NCI-H146 (cell line): ENCODE data around the gene GNAO1.
A peak's percentile ranks its signal among the peaks of the same experiment; 100 is the strongest.

Experiments used
- DNase-seq: peaks from one replicate; lab custom pipeline; 2025; lab: John Stamatoyannopoulos, UW

The GNAO1 gene

GRCh38 chr16:56241596-56241995 is 50.3 kb downstream of the GNAO1 start:
- DNase-seq = no peak

DNA sequence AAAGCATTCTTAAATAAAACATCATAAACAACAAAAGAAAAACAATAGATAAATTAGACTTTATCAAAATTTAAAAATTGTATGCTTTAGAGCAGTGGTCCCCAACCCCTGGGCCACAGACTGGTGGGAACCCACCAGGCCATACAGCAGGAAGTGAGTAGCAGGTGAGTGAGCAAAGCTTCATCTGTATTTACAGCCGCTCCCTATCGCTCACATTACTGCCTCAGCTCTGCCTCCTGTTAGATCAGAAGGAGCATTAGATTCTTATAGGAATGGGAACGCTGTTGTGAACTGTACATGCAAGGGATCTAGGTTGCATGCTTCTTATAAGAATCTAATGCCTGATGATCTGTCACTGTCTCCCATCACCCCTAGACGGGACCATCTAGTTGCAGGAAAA is 51.5 kb downstream of the GNAO1 start:
- no peak for DNase-seq

DNA sequence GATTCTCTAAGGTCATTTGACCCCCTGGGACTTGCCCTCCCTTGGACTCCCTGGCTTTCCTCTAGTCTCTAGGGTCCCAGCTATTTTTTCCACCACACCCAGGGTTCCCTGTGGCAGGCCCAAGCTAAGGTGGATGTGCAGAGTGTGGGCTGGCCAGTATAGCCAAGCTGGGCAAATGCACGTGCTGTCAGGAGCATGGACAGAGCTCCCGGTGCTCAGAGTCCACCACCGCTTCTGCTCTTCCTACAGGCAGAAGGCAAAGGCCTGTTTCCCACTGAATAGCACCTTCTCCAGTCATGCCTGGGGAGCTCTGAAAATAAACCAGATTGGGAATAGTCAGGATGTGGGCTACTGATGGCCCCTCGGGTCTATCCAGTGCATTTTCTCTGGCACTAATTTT is 53.3 kb downstream of the GNAO1 start:
- no peak for DNase-seq

DNA sequence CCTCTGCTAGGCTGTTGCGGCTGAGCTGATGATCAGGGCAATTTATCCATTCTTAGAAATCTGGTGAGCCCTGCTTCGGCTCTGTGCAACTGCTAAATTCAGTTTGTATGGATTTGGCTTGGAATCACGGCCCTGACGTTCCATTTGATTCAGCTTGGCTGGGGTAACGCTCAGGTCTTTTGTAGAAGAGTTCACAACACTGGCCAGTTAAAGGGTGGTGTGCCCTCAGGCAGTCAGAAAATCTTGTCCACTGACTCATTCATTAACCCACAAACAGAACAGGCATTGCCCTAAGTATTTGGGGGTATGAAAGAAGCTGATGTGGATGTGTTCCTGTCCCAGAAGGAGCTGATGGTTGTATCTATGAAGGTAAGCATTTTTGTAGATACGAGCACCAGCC is 53.9 kb downstream of the GNAO1 start:
- no peak for DNase-seq

DNA sequence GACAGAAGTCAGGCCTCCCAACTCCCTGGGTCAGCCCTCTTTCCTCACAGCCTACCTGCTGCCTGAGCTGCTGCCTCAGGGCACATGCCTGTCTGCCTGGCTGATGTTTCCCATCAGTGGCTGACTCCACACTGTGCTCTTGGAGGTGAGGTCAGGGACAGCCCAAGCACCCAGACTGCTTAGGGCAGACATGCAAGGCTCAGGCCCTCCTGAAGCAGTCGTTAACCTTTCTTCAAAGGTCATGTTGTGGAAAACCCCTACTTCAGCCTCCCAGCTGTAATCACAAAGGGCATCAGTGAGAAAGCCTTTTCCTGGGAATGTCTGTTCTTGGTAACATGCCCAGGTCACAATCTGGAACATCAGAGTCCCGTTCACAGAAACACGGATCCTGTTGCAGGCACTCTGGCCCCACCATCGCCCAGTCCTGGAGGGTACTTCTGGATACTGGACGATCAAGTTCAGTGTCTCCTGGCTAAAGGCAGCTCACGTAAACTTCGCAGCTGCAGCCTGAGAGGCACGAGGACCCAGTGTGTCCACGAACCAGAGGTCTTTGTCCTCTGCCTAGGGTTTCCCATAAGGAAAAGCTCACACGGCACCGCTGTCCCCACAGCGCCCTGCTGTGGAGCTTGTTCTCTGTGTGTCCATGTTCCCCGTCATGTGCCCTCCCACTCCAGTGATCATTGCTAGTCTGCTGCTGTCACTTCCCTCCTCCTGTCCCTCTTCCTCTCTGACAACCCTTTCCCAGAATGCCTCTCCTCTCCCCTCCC is 54.9 kb downstream of the GNAO1 start:
- no peak for DNase-seq

DNA sequence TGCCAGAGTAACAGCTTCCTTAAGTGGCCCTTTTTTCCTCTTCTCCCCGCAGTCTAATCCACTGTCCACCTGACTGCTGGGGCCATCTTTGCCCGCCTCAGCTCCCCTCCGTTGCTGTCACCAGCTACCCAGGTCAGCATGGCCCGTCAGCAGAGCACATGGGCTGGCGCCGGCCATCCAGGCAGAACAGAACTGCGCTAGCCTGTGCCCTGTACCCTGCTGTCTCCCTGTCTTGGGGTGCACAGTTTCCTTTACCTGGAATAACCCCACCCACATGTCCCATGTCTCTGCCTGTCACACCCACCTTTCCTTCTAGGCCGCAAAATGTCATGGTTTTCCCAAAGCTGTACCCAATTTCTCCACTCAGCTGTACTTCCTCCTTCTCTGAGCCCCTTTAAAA is 55.7 kb downstream of the GNAO1 start:
- no peak for DNase-seq

DNA sequence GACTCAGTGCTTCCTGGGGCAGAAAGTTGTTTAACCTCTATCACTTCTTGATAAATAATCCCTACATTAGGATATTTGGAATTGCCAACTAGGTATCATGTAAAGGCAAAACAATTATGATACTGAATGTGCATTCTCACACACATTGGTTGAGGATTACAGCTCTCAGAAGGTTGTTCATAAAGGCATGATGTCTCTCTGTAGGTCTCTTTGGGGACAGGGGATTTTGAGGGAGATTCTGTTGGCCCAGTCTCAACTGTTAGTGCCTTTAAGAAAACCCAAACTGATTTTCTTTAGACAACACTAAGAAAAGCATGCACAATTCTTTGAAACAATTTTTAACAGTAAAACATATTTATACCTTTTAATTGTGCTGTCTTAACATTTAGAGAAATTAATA is 56.5 kb downstream of the GNAO1 start:
- DNase-seq = no peak

- DNase-seq = no peak
Measured at GRCh38 chr16:56252835-56253234, 61.5 kb downstream of the GNAO1 start.

GRCh38 chr16:56255904-56256303 is 64.6 kb downstream of the GNAO1 start:
- DNase-seq = no peak

- DNase-seq = no peak
Measured at GRCh38 chr16:56257239-56257638, 66.0 kb downstream of the GNAO1 start.

- no peak for DNase-seq
Measured at GRCh38 chr16:56257666-56258342, 66.5 kb downstream of the GNAO1 start.

DNA sequence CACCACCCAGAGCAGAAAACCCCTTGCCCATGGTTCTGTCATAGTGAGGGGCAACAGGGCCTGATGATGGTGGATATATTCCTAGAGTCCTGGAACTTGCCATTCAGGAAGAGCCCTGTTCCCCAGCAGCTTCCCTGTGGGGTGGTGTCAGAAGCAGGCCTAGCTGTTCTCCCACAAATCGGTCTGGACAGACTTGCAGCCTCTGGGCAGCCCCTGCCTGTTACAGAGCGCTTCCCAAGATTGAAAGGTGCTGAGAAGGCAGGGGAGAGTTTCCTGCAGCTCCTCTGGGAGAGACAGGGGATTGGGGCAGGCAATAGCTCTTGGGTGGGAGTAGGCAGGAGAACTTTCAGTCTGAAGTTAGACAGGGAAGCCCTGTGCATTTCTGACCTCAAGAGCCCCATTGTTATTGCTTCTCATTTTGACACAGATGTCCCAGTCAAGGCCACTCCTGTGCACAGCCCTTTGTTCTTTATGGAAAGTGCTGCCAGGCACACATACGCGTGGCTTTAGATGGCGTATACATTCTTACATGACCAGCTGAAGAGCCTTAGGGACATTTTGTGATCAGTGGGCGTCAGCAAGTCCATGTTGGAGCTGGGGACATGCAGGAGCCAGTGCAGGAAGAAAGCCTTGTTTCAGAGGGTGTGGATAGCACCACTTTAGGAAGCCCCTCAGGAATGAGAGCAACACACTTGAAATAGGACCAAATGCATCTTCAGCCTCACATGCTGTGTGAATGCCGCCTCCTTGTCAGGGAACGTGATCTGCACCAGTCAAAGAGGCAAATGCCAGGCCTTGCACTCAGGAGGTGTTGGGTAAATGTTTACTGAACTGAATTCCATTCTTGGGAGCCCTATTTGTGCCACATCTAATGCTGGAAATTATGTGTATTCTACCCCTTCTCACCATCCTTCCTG is 67.5 kb downstream of the GNAO1 start:
- no peak for DNase-seq

- no peak for DNase-seq
Measured at GRCh38 chr16:56259425-56259779, 68.1 kb downstream of the GNAO1 start.

DNA sequence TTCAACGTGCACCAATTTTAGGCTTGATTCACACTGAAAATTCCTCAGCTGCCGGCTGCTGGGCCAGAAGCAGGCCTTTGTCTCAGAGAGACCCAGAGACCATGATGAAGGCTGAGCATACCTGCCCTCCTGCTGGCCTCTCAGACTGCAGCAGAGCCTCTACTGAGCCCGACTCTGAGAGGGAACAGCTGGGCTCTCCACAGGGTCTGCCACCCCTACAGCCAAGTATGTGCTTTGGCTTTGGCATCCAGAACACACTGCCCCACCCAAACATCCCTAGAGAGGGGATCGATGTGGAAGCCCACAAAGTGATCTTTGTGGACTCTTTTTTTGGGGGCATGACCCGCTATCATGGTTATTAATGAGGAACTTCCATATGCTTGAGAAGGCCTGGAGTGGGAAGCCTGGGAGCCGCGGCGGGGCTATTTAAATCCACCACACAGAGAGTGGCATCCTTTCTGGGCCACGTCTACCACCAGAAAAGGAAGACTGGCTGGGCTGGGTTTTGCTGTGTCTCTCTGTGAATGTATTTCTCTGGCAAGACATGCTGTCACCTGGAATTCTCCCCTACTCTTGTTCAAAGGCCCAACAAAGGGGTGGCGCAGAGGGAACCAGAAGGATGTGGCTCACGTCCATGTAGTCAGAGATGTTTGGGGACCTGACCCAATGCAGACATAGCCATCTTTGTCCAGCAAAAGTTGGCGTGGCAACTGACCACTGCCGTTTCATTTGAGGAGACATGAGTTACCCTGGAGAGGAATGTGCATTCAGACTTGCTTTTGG is 69.3 kb downstream of the GNAO1 start:
- DNase-seq = no peak

GRCh38 chr16:56261656-56262055 is 70.4 kb downstream of the GNAO1 start:
- DNase-seq = no peak

DNA sequence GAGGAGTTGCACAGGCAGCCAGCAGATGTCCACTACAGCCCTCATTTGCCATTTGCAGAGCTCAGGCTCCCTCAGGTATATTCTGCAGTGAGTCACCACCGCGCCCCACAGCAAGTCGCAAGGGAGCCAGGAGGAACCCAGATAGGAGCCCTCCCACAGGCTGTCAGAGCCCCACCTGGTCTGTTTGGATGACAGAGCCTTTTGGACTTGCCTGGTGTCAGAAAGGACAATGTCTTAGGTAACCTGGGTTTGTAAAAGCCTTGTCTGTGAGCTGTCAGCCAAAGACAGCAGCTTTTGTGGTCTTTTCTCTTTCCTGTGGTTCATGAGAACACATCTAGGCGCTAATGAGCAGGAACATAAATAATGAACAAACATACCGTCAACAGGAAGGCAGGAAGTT is 70.9 kb downstream of the GNAO1 start:
- DNase-seq = no peak

- DNase-seq = no peak
Measured at GRCh38 chr16:56262551-56263245, 71.4 kb downstream of the GNAO1 start.

DNA sequence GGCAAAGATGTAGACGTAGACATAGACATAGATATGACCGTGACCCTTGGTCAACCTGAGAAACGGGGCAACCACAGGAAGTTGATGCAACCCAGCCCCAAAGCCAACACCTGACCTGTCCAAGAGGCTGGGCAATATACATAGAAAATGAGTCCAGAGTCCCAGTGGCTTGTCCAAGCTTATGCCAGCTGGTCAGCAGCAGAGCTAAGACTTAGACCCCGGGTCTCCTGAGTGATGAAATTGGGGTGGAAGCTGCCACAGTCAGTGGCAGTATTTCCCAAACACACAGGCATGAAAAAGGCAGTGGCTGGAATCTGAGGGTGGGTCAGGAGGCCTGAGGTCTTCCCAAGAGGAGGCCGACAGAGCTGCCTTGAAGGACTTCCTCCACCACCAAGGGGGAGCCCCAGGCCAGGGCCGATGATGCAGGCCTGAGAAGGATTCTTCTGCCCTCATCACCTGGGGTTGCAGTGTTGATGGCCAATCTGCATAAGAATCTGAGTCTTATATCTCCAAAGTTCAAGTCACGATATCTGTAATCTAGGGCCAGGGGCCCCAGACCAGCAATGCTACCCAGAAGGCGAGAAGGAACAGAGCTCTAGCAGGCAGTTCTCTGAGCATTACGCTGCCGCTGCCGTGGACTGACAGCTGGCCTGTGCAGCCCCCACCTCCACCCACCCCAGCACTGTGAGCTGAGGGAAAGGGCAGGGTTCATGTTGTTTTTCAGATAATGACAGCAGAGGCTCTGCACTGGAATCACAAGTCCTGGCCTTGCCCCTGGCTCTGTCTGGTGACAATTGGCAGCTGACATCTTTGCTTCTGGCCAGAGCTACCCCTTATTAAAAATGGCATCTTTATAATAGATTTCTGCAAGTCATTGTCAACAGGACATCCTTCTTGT is 72.7 kb downstream of the GNAO1 start:
- DNase-seq = peak; percentile 58

- no peak for DNase-seq
Measured at GRCh38 chr16:56264609-56264972, 73.3 kb downstream of the GNAO1 start.

DNA sequence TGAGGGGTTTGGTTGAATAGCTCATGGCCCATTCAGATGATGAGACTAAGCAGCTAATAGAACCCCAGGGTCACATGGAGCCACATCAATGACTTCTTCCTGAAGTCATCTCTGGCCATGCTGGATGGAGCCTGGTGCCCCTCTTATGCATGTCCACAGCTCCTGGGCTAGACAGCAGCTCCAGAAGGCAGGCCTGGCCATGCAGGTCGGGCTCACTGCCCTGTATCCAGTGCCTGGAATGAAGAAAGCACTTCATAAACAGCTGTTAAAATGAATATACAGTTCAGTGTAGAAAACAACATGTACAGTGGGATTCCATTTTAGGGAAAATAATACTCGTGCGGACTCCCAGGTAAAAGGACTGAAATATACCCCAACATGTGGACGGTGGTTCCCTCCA is 73.9 kb downstream of the GNAO1 start:
- DNase-seq = no peak
